GM19438 (cell line): ENCODE data around the gene RRN3.
"Not testable (repeated sequence)": the region's sequence is repeated elsewhere in the genome, so short reads cannot be mapped to it uniquely, and the experiment has no call there.

Experiments used
- ATAC-seq: cut with Tn5 transposase; IDR thresholded peaks from one replicate; pipeline ENCODE4 v1.9.1; 2021; ENCODE audit warnings: low read depth; ENCODE audit not compliant: unreplicated experiment

Gene RRN3

DNA sequence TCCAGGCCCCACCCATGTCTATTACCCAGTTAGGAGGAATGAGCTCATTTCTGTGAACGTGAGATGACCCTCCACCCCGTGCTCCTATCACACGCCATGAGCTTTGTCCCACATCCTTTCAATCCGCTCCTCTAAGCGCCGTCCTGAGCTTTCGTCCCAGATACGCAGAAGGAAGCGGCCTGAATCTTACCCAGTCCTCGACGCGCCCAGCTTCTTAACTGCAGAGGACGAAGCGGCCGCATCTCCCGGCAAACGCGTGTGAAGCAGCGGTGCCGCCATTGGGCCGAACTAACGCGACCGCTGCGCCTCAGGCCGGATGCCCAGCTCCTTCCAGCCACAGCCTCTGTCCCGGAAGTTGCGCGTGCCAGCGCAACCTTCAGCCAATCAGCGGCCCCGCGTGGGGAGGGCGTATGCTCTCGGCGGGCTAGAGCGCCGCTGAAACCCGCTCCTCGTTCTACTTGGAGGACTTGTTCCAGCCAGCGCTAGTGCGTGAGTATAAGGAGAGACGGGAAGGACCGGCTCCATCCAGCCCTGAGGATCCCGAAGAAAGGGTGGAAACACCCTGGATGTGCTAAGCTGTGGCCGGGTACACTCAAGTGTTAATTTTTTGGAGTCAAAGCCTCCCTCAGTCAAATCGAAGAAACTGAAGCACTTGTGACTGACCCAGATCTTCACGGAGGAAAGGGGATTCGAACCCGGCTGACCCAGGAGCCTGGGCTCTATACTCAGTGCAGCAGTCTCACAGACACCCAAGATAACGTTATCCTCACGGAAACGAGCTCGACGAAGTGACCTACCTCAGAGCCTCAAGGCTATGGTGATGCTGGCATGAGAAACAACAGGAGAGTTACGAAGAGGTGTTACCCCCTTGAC lies at the start of gene RRN3:
RRN3 (minus strand) TSS at position 318 of the 873 bp plus-strand sequence; CDS start at position 279, 39 bp downstream.
- peak; percentile 99 for ATAC-seq

DNA sequence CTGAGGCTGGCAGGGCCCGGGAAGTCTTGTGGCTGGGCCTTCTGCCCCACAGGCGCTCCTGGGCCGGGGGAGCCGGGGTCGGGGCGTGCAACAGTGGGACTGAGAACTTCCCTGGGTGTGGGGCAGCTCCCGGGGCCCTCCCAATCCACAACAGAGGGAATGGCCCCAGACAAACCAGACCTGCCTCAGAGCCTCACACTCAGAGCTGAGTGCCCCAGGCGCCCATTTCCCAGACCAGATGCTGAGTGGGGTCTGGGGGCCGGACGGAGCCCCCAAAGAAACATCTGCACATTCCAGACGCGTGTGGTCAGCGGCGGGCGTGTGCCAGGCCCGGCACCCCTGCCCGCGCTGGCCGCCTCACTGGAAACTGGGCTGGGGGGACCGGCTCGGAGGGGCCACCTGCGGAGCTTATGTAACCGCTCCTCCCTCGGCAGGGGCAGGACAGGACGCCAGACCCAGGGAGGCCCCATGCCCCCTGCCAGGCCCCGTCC lies 49.6 kb upstream of the RRN3 start:
- ATAC-seq, result not testable (repeated sequence)

- ATAC-seq, result not testable (repeated sequence)
Measured at GRCh38 chr16:15142891-15143600, 49.0 kb upstream of the RRN3 start.

GRCh38 chr16:15142107-15142890 lies 48.2 kb upstream of the RRN3 start:
- not testable (repeated sequence) for ATAC-seq

DNA sequence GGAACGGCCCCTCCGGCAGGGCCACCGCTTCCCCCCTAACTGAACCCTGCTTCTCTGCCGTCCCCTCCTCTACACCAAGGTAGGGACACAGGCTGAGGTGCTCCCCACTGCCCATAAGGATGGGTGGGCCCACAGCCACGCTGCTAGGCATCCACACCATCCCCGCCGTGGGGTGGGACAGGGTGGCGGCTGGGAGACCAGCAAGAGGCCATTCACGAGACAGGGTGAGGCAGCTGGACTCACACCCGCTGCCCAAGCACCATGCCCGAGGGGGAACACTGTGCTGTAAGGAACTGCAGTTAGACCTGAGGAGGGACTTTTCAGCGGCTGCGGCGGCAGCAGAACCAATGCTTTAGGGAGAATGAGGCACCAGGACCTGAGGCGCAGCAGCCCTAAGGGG lies 47.5 kb upstream of the RRN3 start:
- no peak for ATAC-seq

- not testable (repeated sequence) for ATAC-seq
Measured at GRCh38 chr16:15140444-15141365, 46.6 kb upstream of the RRN3 start.

DNA sequence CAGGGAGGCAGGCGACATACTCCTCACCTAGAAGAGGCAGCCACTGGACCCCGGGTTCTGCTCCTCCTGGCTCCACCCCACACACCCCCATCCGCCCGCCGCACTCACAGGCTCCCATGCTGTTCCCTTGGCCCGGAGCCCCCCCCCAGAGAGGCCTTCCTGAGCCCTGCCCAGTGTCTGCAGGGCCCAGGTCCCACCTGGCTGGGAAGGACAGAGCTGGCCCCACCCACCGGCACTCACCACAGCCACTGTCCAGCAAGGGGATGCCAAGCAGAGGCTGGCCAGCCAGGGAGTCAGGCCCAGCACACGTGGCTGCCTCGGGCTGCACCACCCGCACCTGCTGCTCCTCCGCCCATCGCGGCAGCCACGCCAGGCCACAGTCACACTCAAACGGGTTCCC lies 43.4 kb upstream of the RRN3 start:
- not testable (repeated sequence) for ATAC-seq

- ATAC-seq, result not testable (repeated sequence)
Measured at GRCh38 chr16:15135483-15136360, 41.6 kb upstream of the RRN3 start.

DNA sequence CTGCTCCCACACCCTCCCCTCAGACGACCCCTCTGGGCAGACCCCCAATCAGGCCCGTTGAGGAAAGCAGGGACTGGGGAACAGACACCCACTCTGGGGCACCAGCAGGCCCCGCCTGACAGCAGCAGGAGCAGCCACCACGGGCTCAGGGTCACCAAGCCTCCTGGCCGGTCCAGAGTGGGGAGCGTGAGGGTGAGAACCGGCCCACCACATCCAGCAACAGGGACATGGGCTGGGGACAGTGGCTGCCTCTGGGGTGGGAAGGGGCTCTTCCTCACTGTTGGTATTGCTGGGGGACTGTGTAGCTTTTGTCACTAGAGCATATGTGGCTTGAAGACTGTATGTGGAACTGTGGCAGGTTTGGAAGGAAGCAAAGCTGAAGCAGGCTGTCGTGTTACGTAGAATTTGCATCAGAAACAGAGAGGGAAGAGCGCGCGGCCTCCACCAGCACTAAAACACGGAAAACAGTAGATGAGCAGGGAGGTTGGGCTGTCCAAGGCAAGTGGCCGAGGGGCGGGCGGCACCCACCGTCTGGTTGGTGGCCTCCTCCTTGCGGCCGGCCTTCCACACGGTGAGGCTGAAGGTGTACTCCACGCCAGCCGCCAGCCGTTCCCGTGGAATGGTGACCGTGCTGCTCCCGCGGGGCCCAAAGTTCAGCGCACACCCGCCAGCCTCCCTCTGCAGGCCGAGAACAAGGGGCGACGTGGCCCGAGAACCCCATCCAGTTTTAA lies 40.8 kb upstream of the RRN3 start:
- not testable (repeated sequence) for ATAC-seq

- not testable (repeated sequence) for ATAC-seq
Measured at GRCh38 chr16:15133554-15133953, 39.5 kb upstream of the RRN3 start.

GRCh38 chr16:15132719-15133428 lies 38.8 kb upstream of the RRN3 start:
- not testable (repeated sequence) for ATAC-seq

GRCh38 chr16:15130943-15131700 lies 37.0 kb upstream of the RRN3 start:
- not testable (repeated sequence) for ATAC-seq

- not testable (repeated sequence) for ATAC-seq
Measured at GRCh38 chr16:15130256-15130932, 36.3 kb upstream of the RRN3 start.

GRCh38 chr16:15127641-15128425 lies 33.8 kb upstream of the RRN3 start:
- ATAC-seq, result not testable (repeated sequence)

DNA sequence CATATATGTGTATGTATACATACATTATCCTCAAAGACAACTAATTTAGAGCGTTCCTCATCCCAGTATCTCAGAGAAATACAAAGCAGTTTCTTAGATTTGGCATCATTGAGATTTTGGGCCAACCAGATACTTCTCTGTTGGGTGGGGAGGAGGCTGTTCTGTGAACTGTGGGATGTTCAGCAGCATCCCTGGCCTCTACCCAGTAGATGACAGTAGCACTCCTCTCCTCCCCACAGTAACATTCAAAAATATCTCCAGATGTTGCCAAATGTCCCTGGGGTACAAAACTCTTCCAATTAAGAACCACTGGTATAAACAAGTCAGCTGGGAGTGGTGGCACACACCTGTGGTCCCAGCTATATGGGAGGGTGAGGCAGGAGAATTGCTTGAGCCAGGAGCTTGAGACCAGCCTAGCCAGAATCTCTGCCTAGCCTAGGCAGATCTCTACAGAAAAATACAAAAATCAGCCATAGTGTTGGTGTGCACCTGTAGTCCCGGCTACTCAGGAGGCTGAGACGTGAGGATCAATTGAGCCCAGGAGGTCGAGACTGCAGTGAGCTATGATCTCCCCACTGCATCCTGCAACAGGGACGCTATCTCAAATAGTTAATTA lies 6.4 kb upstream of the RRN3 start:
- not testable (repeated sequence) for ATAC-seq
